Kidney (tissue), 14 donors: ENCODE results near the gene WLS. TPM values are rescaled to one million over a fixed set of nuclear protein-coding genes. Genes with fewer than 3 reads are reported as not detected.

ENCODE experiments used
- DNase-seq, 5 donors: peaks; one replicate each; pipeline ENCODE4 v3.0.0-alpha.2; 2013 to 2020
- FAIRE-seq: peaks from 2 replicates; lab custom pipeline; 2012; peaks lifted over from hg19 to GRCh38; lab: Jason Lieb, UNC
- H3K27ac ChIP-seq, 2 donors: one replicate each; pipeline ENCODE4 v1.7.0; 2013; ENCODE audit warnings: low read depth in 2 of 2, low read length in 2 of 2, inconsistent platforms in 1 of 2
- H3K27me3 ChIP-seq: one replicate; pipeline ENCODE4 v1.7.1; 2013; ENCODE audit warnings: low read length, inconsistent platforms; ENCODE audit not compliant: control insufficient read depth, insufficient read depth
- H3K36me3 ChIP-seq, 3 donors: one replicate each; pipeline versions ENCODE4 v1.7.0 to v1.7.1; 2013; ENCODE audit warnings: low read length in 3 of 3, control low read depth in 1 of 3, inconsistent platforms in 1 of 3; ENCODE audit not compliant: insufficient read depth in 3 of 3, control insufficient read depth in 2 of 3
- H3K4me1 ChIP-seq, 3 donors: one replicate each; pipeline versions ENCODE4 v1.7.0 to v1.7.1; 2013; ENCODE audit warnings: low read length in 3 of 3, inconsistent platforms in 1 of 3, low read depth in 1 of 3; ENCODE audit not compliant: control insufficient read depth in 2 of 3, insufficient read depth in 2 of 3
- H3K4me3 ChIP-seq, 3 donors: one replicate each; pipeline versions ENCODE4 v1.7.0 to v1.8.1; 2013; ENCODE audit warnings: low read length in 3 of 3, control low read depth in 1 of 3, inconsistent platforms in 1 of 3
- H3K9ac ChIP-seq, 3 donors: one replicate each; pipeline versions ENCODE4 v1.7.0 to v1.7.1; 2013; ENCODE audit warnings: low read length in 3 of 3, control low read depth in 1 of 3, inconsistent platforms in 1 of 3
- H3K9me3 ChIP-seq, 3 donors: one replicate each; pipeline versions ENCODE4 v1.7.0 to v1.7.1; 2013; ENCODE audit warnings: low read length in 3 of 3, control low read depth in 1 of 3, inconsistent platforms in 1 of 3; ENCODE audit not compliant: control insufficient read depth in 2 of 3, insufficient read depth in 1 of 3
- CTCF ChIP-seq: IDR thresholded peaks from 3 replicates; pipeline ENCODE4 v1.5.1; 2012; ENCODE audit warnings: mild to moderate bottlenecking, moderate library complexity, borderline replicate concordance; ENCODE audit not compliant: insufficient read depth; ENCODE audit errors: extremely low read depth
- intact Hi-C: fragments of 100-400 bp; cut with DNase I; formaldehyde crosslinking; loops from one replicate; pipeline ENCODE4 v1.11.1; 2022
- microRNA-seq: library from miRNA; unstranded; fragments of <30 nt; microRNA quantifications from one replicate; pipeline ENCODE4 v1.2.0, GENCODE V29; 2020
- polyA plus RNA-seq: library from polyadenylated mRNA; stranded (reverse); fragments of 350-450 nt; fragmentation: Illumina TruSeq; extraction: RNeasy Lipid Tissue Mini Kit (QIAGEN cat#74804); gene quantifications from one replicate; pipeline ENCODE4 v1.2.3, GENCODE V29; 2014; ENCODE audit warnings: low read depth, low replicate concordance; ENCODE audit not compliant: insufficient read depth
- total RNA-seq: library from RNA; stranded (reverse); fragmentation: NEBNext Ultra II Directional; extraction: Animal tissue kit (Norgen Biotek cat#: 25700); gene quantifications from one replicate; pipeline ENCODE4 v1.2.1, GENCODE V29; 2021
- donor health status: control.
- donor health status: control.
- donor health status: control.
- donor health status: control.
- donor health status: control.
- donor health status: DM: yes; HTN: yes; CAD: no.
- donor health status: Normal renal cell carcinoma (clear cell type).

The WLS gene
- total and polyA plus RNA-seq, 2 donors from 2014 or later = 92.3 to 147 TPM

GRCh38 chr1:68078647-68079046, 153.7 kb downstream of the WLS start:
- Histone ChIP-seq H3K4me3 (no peak overlapping the region), H3K36me3 (no peaks in the 10 kb centered on the region), H3K4me1 (no peaks in the 10 kb centered on the region), H3K27me3 (no peaks in the 10 kb centered on the region), H3K27ac (no peak overlapping the region), H3K9ac (no peak overlapping the region), H3K9me3 (no peaks in the 10 kb centered on the region)
- no peak for FAIRE-seq
- intact Hi-C loops = no loop called here
- no peak for DNase-seq
- no peak for TF ChIP-seq CTCF

Small RNAs within 50 kb of the gene (microRNA-seq; reads per million reads assigned to microRNA genes)
- gene MIR1262 = 1.0 reads per million

Other genes with a start within 250 kb of the WLS start
- 8.8 TPM for gene DIRAS3, start 181.9 kb downstream of the WLS start, total RNA-seq
- 13.2 TPM for gene DIRAS3, start 181.9 kb downstream of the WLS start, polyA plus RNA-seq
- not detected for gene RPE65, start 217.4 kb upstream of the WLS start, total RNA-seq
- not detected for gene RPE65, start 217.4 kb upstream of the WLS start, polyA plus RNA-seq